HepG2 (cell line): ENCODE data around the gene DYDC2. TPM values are rescaled to one million over a fixed set of nuclear protein-coding genes. Genes with fewer than 3 reads are reported as not detected.
A peak's percentile ranks its signal among the peaks of the same experiment; 100 is the strongest.

Source experiments
- CENPBD1 ChIP-seq: sonication (generic); formaldehyde crosslinking; IDR thresholded peaks from 2 replicates; pipeline ENCODE4 v1.8.0; 2022; ENCODE audit warnings: missing genetic modification reagents, low read depth, mild to moderate bottlenecking, borderline replicate concordance
- CENPT ChIP-seq: sonication (generic); formaldehyde crosslinking; IDR thresholded peaks from 2 replicates; pipeline ENCODE4 v1.8.0; 2022; ENCODE audit warnings: low read depth, mild to moderate bottlenecking, moderate library complexity, missing genetic modification reagents
- DRAP1 ChIP-seq: IDR thresholded peaks from 2 replicates; pipeline ENCODE4 v1.6.1; 2016; ENCODE audit warnings: missing genetic modification reagents, missing compliant biosample characterization
- GABPA ChIP-seq, 2 experiments: IDR thresholded peaks; 2 replicates each; pipeline ENCODE4 v1.6.1; 2011 to 2016; ENCODE audit warnings: low read depth in 2 of 2, low read length in 1 of 2, missing biosample characterization in 1 of 2, missing genetic modification characterization in 1 of 2
- GTF2F1 ChIP-seq: fragments of 150-350 bp; IDR thresholded peaks from 2 replicates; pipeline ENCODE4 v1.6.1; 2014; ENCODE audit warnings: low read length
- HNF4G ChIP-seq, 2 experiments: sonication (generic) in 1 of 2; formaldehyde crosslinking in 1 of 2; IDR thresholded peaks; 2 replicates each; pipeline versions ENCODE4 v1.4.0 to v1.6.1; 2011 to 2020; ENCODE audit warnings: borderline replicate concordance in 2 of 2, low read depth in 2 of 2, mild to moderate bottlenecking in 2 of 2, low read length in 1 of 2, missing genetic modification reagents in 1 of 2, moderate library complexity in 1 of 2
- KMT2B ChIP-seq: IDR thresholded peaks from 2 replicates; pipeline ENCODE4 v1.6.1; 2016; ENCODE audit warnings: missing genetic modification reagents, missing compliant biosample characterization
- RBM39 ChIP-seq: fragments of 200-400 bp; formaldehyde crosslinking; IDR thresholded peaks from one replicate; pipeline ENCODE4 v1.6.1; 2018; ENCODE audit warnings: antibody characterized with exemption, mild to moderate bottlenecking, low read depth, low read length; ENCODE audit not compliant: poor library complexity, severe bottlenecking
- RELA ChIP-seq: sonication (generic); formaldehyde crosslinking; IDR thresholded peaks from 2 replicates; pipeline ENCODE4 v1.4.0; 2020; ENCODE audit warnings: missing genetic modification reagents
- ZBTB44 ChIP-seq: sonication (generic); formaldehyde crosslinking; IDR thresholded peaks from 2 replicates; pipeline ENCODE4 v1.4.0; 2020; ENCODE audit warnings: missing genetic modification reagents
- ZBTB46 ChIP-seq: sonication (generic); formaldehyde crosslinking; IDR thresholded peaks from 2 replicates; pipeline ENCODE4 v1.4.0; 2020; ENCODE audit warnings: mild to moderate bottlenecking, missing genetic modification reagents, borderline replicate concordance
- ZKSCAN8 ChIP-seq: IDR thresholded peaks from 2 replicates; pipeline ENCODE4 v1.6.1; 2016; ENCODE audit warnings: borderline replicate concordance, missing genetic modification reagents, missing compliant biosample characterization
- ZNF160 ChIP-seq: sonication (generic); formaldehyde crosslinking; IDR thresholded peaks from 2 replicates; pipeline ENCODE4 v1.8.0; 2022; ENCODE audit warnings: mild to moderate bottlenecking, inconsistent platforms, missing genetic modification reagents
- ZNF687 ChIP-seq: sonication (generic); formaldehyde crosslinking; IDR thresholded peaks from 2 replicates; pipeline ENCODE4 v1.5.1; 2020; ENCODE audit warnings: mild to moderate bottlenecking, missing genetic modification reagents, moderate library complexity
- ZNF747 ChIP-seq: sonication (generic); formaldehyde crosslinking; IDR thresholded peaks from 2 replicates; pipeline ENCODE4 v1.8.1; 2023; ENCODE audit warnings: missing genetic modification reagents, mild to moderate bottlenecking, borderline replicate concordance
- ZSCAN9 ChIP-seq: IDR thresholded peaks from 2 replicates; pipeline ENCODE4 v1.6.1; 2016; ENCODE audit warnings: borderline replicate concordance
- polyA plus RNA-seq, 8 experiments: library from polyadenylated mRNA; depleted of rRNA in 3 of 8; stranded (reverse) in 7 of 8; unstranded in 1 of 8; fragments of >200 nt; fragmentation: Illumina TruSeq in 4 of 8; extraction: Trizol in 4 of 8; gene quantifications; 2 replicates each; pipeline versions ENCODE4 v1.2.1 to v1.2.3, GENCODE V29; 2011 to 2016; ENCODE audit warnings: low read depth in 4 of 8, missing spikeins in 1 of 8, mixed read lengths in 1 of 8; ENCODE audit not compliant: insufficient read depth in 1 of 8
- total RNA-seq, 5 experiments: library from RNA; depleted of rRNA; stranded (reverse); fragments of >200 nt; fragmentation: Illumina TruSeq; extraction: Trizol; gene quantifications; 2 replicates each; pipeline ENCODE4 v1.2.3, GENCODE V29; 2016; ENCODE audit warnings: low read depth in 1 of 5

Gene DYDC2
- total and polyA plus RNA-seq, 2 of the 13 experiments (the other 11 are each of a cell fraction or from before 2014, with no cell fraction given): 0.98 to 2.3 TPM

GRCh38 chr10:80408242-80409101, 51.9 kb downstream of the DYDC2 start, which contains the start of gene PRXL2A (continued):
- TF ChIP-seq ZNF687 (CRISPR knock-in tag) (peak; percentile 91), ZKSCAN8 (CRISPR knock-in tag) (peak; percentile 54; the same call in 1 of the 2 replicates), ZNF160 (CRISPR knock-in tag) (peak; percentile 83), RELA (no peak), ZBTB46 (CRISPR knock-in tag) (no peak), RBM39 (peak; percentile 23), GABPA (IDR thresholded peaks at IDR 0.05; ENCODE audit: low read depth, low read length) (no peak), GABPA (CRISPR knock-in tag; IDR thresholded peaks at IDR 0.05; ENCODE audit: low read depth) (no peak), CENPT (CRISPR knock-in tag) (0 out of 2 replicates have a peak, but pooled peaks have one; percentile 29), GTF2F1 (no peak), DRAP1 (peak; percentile 92), HNF4G (IDR thresholded peaks at IDR 0.05; ENCODE audit: borderline replicate concordance, low read depth, low read length) (peak; percentile 13; the same call in 1 of the 2 replicates), HNF4G (CRISPR knock-in tag; IDR thresholded peaks at IDR 0.05; ENCODE audit: borderline replicate concordance, low read depth) (no peak), KMT2B (peak; percentile 54; the same call in 1 of the 2 replicates), ZBTB44 (no peak), ZSCAN9 (CRISPR knock-in tag) (no peak), ZNF747 (CRISPR knock-in tag) (peak; percentile 90), CENPBD1 (no peak)
